Measurements from ENCODE around the gene EPHA2. TPM values are rescaled to one million over a fixed set of nuclear protein-coding genes. Genes with fewer than 3 reads are reported as not detected.

Gene EPHA2
- polyA plus RNA-seq, 6 donors from 2014 or later: not detected

- Mint-ChIP-seq H3K27ac (no peak overlapping the region), H3K4me1 (no peaks in the 10 kb centered on the region), H3K4me3 (no peak overlapping the region), H3K27me3 (peaks cover 11 to 51% (median 49%) of the 10 kb centered on the region in 3 donors), H3K9me3 (no peaks in the 10 kb centered on the region), H3K36me3 (no peaks in the 10 kb centered on the region)
- no peak for DNase-seq
- no peak for ATAC-seq (ENCODE audit: low read depth in 2 of 2)
Observed at GRCh38 chr1:16128338-16128741, 27.5 kb downstream of the EPHA2 start.

- Mint-ChIP-seq H3K27ac (no peak overlapping the region), H3K4me1 (peaks cover 0 to 5% (median 5%) of the 10 kb centered on the region in 3 donors)
- no peak for DNase-seq
Observed at GRCh38 chr1:16127676-16128337, 28.1 kb downstream of the EPHA2 start.

GRCh38 chr1:16126743-16127515, 28.9 kb downstream of the EPHA2 start:
- DNase-seq (no peak), ATAC-seq (ENCODE audit: low read depth in 2 of 2) (no peak)
- Mint-ChIP-seq H3K4me1 (peaks cover 0 to 7% (median 6%) of the 10 kb centered on the region in 3 donors), H3K27me3 (peaks cover 16 to 57% (median 51%) of the 10 kb centered on the region in 3 donors), H3K36me3 (no peaks in the 10 kb centered on the region), H3K27ac (no peak overlapping the region), H3K4me3 (no peak overlapping the region), H3K9me3 (no peaks in the 10 kb centered on the region)

More at GRCh38 chr1:16127676-16128337, 28.1 kb downstream of the EPHA2 start:
- peaks cover 16 to 54% (median 51%) of the 10 kb centered on the region in 3 donors for H3K27me3 Mint-ChIP-seq
- H3K36me3 Mint-ChIP-seq: no peaks in the 10 kb centered on the region
- H3K4me3 Mint-ChIP-seq: no peak overlapping the region
- H3K9me3 Mint-ChIP-seq: no peaks in the 10 kb centered on the region
- ATAC-seq (ENCODE audit: low read depth in 2 of 2): no peak

- Mint-ChIP-seq H3K27ac (no peak overlapping the region), H3K36me3 (no peaks in the 10 kb centered on the region), H3K4me3 (no peak overlapping the region), H3K9me3 (no peaks in the 10 kb centered on the region), H3K4me1 (peaks cover 0 to 7% (median 6%) of the 10 kb centered on the region in 3 donors), H3K27me3 (peaks cover 16 to 62% (median 51%) of the 10 kb centered on the region in 3 donors)
- ATAC-seq (ENCODE audit: low read depth in 2 of 2): no peak
- no peak for DNase-seq
Observed at GRCh38 chr1:16126160-16126559, 29.7 kb downstream of the EPHA2 start.

GRCh38 chr1:16125483-16125882, 30.4 kb downstream of the EPHA2 start:
- DNase-seq (no peak), ATAC-seq (ENCODE audit: low read depth in 2 of 2) (no peak)
- no peaks in the 10 kb centered on the region for H3K36me3 Mint-ChIP-seq
- no peaks in the 10 kb centered on the region for H3K9me3 Mint-ChIP-seq
- peaks cover 0 to 7% (median 6%) of the 10 kb centered on the region in 3 donors for H3K4me1 Mint-ChIP-seq
- peaks cover 21 to 63% (median 51%) of the 10 kb centered on the region in 3 donors for H3K27me3 Mint-ChIP-seq
- no peak overlapping the region for H3K4me3 Mint-ChIP-seq
- H3K27ac Mint-ChIP-seq: peak overlapping the region in 1 of 6 donors; percentile 9

GRCh38 chr1:16125088-16125470, 30.8 kb downstream of the EPHA2 start:
- H3K27me3 Mint-ChIP-seq: peaks cover 21 to 60% (median 51%) of the 10 kb centered on the region in 3 donors
- H3K4me1 Mint-ChIP-seq: peaks cover 0 to 7% (median 6%) of the 10 kb centered on the region in 3 donors
- no peaks in the 10 kb centered on the region for H3K9me3 Mint-ChIP-seq
- H3K4me3 Mint-ChIP-seq: no peak overlapping the region
- ATAC-seq (ENCODE audit: low read depth in 2 of 2) (no peak), DNase-seq (no peak)
- H3K27ac Mint-ChIP-seq: no peak overlapping the region
- H3K36me3 Mint-ChIP-seq: no peaks in the 10 kb centered on the region

GRCh38 chr1:16124377-16125087, 31.3 kb downstream of the EPHA2 start:
- Mint-ChIP-seq H3K27ac (no peak overlapping the region), H3K27me3 (peaks cover 22 to 59% (median 46%) of the 10 kb centered on the region in 3 donors), H3K36me3 (no peaks in the 10 kb centered on the region), H3K4me3 (no peak overlapping the region), H3K9me3 (no peaks in the 10 kb centered on the region), H3K4me1 (peaks cover 0 to 7% (median 6%) of the 10 kb centered on the region in 3 donors)
- DNase-seq: no peak
- no peak for ATAC-seq (ENCODE audit: low read depth in 2 of 2)

GRCh38 chr1:16122916-16123315, 33.0 kb downstream of the EPHA2 start:
- peaks cover 0 to 7% (median 6%) of the 10 kb centered on the region in 3 donors for H3K4me1 Mint-ChIP-seq
- peaks cover 22 to 59% (median 30%) of the 10 kb centered on the region in 3 donors for H3K27me3 Mint-ChIP-seq
- no peaks in the 10 kb centered on the region for H3K36me3 Mint-ChIP-seq
- H3K27ac Mint-ChIP-seq: no peak overlapping the region
- H3K4me3 Mint-ChIP-seq: no peak overlapping the region
- DNase-seq (no peak), ATAC-seq (ENCODE audit: low read depth in 2 of 2) (peak; percentile 23 to 51)
- H3K9me3 Mint-ChIP-seq: no peaks in the 10 kb centered on the region

GRCh38 chr1:16122350-16122881, 33.5 kb downstream of the EPHA2 start:
- H3K9me3 Mint-ChIP-seq: no peaks in the 10 kb centered on the region

GRCh38 chr1:16120940-16121410, 34.9 kb downstream of the EPHA2 start:
- H3K9me3 Mint-ChIP-seq: no peaks in the 10 kb centered on the region
- no peak overlapping the region for H3K4me3 Mint-ChIP-seq
- ATAC-seq (ENCODE audit: low read depth in 2 of 2) (no peak), DNase-seq (no peak)
- no peaks in the 10 kb centered on the region for H3K36me3 Mint-ChIP-seq
- no peak overlapping the region for H3K27ac Mint-ChIP-seq
- H3K4me1 Mint-ChIP-seq: peaks cover 0 to 7% (median 6%) of the 10 kb centered on the region in 3 donors
- peaks cover 24 to 57% (median 26%) of the 10 kb centered on the region in 3 donors for H3K27me3 Mint-ChIP-seq

More at GRCh38 chr1:16122350-16122881, 33.5 kb downstream of the EPHA2 start:
- peaks cover 25 to 56% (median 27%) of the 10 kb centered on the region in 3 donors for H3K27me3 Mint-ChIP-seq
- H3K4me1 Mint-ChIP-seq: peaks cover 0 to 7% (median 6%) of the 10 kb centered on the region in 3 donors
- DNase-seq: no peak
- H3K36me3 Mint-ChIP-seq: no peaks in the 10 kb centered on the region
- no peak overlapping the region for H3K27ac Mint-ChIP-seq
- no peak for ATAC-seq (ENCODE audit: low read depth in 2 of 2)
- no peak overlapping the region for H3K4me3 Mint-ChIP-seq

GRCh38 chr1:16120407-16120806, 35.5 kb downstream of the EPHA2 start:
- Mint-ChIP-seq H3K9me3 (no peaks in the 10 kb centered on the region), H3K4me3 (no peak overlapping the region), H3K27ac (no peak overlapping the region), H3K36me3 (no peaks in the 10 kb centered on the region), H3K4me1 (peaks cover 0 to 7% (median 6%) of the 10 kb centered on the region in 3 donors), H3K27me3 (peaks cover 18 to 53% (median 26%) of the 10 kb centered on the region in 3 donors)
- no peak for ATAC-seq (ENCODE audit: low read depth in 2 of 2)
- DNase-seq: no peak

- Mint-ChIP-seq H3K36me3 (no peaks in the 10 kb centered on the region), H3K27me3 (peaks cover 17 to 56% (median 26%) of the 10 kb centered on the region in 3 donors), H3K27ac (no peak overlapping the region), H3K4me1 (peaks cover 0 to 7% (median 6%) of the 10 kb centered on the region in 3 donors), H3K4me3 (no peak overlapping the region), H3K9me3 (no peaks in the 10 kb centered on the region)
- ATAC-seq (ENCODE audit: low read depth in 2 of 2) (no peak), DNase-seq (no peak)
Observed at GRCh38 chr1:16119926-16120325, 35.9 kb downstream of the EPHA2 start.

GRCh38 chr1:16119504-16119903, 36.4 kb downstream of the EPHA2 start:
- Mint-ChIP-seq H3K27ac (no peak overlapping the region), H3K4me3 (no peak overlapping the region), H3K9me3 (no peaks in the 10 kb centered on the region), H3K27me3 (peaks cover 13 to 56% (median 26%) of the 10 kb centered on the region in 3 donors), H3K36me3 (no peaks in the 10 kb centered on the region), H3K4me1 (peaks cover 0 to 7% (median 6%) of the 10 kb centered on the region in 3 donors)
- no peak for DNase-seq
- ATAC-seq (ENCODE audit: low read depth in 2 of 2): no peak

All from naive B cell (primary cell).